ENCODE data around the gene ADRM1.

ADRM1 gene

DNA sequence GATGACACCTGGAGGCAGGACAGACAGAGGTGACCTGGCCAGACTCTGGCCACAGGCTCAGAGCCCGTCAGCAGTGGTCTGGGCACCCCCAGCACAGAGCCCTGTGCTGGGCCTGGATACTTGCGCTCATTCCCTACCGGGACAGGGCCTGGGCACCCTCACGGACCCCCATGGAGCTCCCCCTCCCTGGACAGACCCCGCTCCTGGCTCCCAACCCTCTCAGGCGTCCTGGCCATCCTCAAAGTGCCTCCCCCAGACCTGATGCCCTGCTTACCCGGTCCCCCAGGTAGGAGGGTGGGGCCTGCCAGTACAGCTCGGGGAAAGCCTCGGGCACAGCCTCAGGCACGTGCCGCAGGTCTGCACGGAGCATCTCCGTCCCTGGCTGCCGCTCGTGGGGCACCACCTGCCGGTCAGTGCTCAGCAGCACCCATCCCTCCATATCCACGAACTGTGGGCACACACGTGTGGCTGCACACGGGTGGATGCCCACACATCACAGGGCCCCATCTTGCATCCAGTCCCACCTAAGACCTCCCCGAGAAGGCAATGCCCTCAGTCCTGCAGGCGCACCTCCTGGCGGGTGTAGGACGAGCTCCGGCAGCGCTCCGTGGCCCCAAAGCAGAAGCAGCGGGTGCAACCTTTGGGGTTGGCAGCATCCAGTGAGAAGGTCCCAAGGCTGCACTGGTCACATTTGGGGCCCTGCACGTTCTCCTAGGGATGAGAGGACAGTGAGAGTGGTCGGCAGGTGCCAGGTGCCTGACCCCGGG, 24.3 kb downstream of the ADRM1 start:
- DNase-seq: no peak

DNA sequence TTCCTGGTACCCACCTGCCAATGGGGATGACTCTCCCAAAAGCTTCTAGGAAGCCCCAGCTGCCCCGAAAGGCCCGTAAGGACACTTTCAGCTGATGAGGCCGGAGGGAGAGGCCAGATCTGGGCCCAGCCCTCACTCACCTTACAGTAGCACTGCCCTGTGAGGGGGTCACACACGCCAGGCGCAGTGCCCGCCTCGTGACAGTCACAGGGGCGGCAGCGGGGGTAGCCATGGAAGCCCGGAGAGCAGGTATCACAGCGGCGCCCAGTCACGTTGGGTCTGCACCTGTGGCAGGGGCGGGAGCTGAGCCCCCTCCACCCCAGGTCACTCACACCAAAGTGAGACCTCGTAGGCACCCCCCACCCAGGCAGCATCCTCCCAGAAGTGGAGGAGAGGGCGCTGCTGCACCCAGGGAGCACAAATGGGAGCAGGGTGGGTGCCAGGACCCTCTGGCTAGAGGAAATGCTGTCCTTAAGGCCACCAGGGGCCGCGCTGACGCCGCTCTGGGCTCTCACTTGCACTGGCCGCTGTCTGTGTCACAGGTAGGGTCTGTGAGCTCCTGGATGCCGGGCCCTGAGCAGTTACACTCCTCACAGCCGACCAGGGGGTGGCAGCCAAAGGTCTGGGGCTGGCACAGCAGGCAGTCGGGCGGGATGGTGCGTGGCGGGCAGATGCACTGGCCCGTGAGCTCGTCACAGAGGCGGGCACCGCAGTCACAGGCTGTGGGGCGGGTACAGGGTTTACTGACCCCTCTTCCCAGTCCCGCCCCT, 25.1 kb downstream of the ADRM1 start:
- DNase-seq: no peak

DNA sequence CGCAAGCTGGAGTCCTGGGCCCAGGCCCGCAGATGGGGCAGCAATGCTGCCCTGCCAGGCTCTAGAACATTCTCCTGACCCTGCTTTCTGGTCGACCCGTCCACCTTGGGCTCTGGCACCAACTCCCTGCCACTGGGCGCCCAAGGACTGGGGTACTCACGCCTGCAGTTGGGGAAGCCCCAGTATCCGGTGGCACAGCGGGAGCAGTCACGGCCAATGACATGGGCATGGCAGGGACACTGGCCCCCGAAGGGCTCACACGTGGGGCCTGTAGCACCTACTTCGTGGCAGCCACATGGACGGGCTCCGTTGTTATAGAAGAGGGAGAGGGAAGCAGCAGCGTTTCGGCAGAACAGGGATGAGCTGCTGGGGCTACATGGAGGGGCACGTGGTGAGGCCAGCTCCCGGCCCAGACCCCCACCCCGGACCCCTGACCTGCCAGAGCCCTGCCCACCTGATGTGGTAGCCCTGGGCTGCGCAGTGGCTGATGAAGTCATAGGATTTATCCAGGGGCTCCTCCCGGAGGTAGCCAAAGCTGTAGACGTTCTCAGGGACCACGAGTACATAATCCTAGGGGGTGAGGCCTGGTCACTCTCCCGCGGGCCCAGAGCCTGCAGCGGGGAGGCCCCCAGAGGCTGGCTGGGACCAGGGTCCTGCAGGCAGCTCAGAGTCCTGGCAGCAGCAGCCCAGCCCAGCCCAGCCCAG, 26.0 kb downstream of the ADRM1 start:
- DNase-seq: no peak

DNA sequence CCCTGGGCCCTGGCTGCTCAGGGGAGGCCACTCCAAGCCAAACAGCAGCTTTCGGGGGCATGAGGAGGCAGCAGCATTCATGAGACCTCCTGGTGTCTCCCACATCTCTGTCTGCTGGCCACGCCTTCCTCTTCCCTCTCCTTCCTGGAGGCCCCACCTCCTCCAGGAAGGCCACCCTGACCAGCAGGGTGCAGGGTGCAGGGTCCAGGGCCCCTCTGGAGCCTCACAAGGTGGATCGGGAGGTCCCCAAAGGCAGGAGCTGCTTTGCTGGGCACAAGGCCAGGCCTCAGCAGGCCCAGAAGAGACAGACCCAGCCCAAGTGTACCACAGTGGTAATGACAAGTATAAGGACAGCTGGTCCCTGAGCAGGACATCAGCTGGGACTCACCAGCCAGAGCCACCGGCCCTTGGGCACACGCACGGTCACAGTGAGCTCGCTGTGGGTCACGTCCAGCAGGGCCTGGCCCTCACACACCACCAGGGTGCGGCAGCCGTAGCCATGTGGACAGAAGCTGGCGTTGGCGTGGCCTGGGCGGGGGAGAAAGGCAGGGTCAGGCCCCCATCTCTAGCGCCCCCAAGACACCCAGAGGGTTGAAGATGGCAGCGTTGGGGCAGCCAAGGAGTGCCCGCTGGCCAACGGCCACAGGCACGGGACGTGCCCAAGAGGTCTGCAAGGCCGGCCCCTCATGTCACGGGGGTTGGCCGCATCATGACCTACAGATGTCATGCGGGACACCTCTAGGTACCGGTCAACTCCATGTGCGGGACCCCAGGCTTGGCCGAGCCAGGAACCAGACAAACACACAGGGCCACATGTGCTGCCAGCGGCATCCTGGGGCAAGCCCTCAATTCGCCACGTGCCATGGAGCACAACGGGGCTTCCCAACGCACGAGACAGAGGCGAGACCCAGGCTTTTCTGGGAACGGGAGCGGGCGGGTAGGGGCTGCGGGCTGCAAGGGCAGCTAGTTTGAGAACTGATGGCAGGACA, 26.9 kb downstream of the ADRM1 start:
- DNase-seq: no peak

DNA sequence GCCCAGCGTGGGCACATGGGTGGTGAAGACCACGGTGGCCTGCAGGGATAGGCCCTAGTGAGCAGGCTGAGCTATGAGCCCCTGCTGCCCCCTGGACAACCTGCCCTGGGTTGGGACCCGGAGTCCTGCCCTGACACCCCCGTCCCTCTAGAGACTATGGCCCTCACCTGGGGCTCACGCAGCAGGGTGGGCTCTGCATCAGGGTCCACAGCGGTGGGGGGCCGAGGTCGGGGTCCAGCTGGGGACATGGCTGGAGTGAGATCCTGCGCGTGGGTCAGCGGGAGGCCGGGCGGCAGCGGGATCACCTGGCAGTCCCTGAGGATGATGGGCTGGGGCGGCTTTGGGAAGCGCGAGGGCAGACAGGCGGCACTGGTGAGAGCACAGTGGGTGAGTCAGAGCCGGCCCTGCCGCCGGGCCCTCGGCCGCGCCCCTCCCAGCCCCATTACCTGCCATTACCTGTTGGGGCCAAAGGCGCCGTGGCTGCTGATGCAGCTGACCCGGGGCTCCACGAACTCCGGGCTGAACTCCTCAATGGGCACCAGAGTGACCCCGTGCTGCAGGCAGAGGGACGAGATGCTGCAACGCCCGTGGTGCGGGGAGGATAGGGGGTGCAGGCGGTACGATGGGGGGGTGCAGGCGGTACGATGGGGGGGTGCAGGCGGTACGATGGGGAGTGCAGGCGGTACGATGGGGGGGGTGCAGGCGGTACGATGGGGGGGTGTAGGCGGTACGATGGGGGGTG, 27.9 kb downstream of the ADRM1 start:
- no peak for DNase-seq

DNA sequence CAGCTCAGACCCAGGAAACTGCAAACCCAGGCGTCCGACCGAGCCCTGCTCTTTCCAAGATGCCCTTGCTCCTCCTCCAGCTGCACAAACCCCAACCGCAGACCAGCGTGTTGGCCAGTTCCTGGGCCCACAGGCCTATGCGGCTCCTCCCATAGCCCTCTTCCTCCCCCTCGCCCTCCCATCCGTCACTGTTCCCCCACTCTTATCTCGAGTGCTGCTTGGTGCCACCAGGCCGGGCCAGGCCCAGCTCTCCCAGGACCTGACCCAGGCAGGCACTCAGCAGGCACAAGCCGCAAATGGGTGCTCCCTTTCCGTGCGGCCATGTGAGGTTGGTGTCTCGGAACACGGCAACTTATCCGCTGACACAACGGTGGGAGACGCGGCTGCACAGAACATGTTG, 28.6 kb downstream of the ADRM1 start:
- no peak for DNase-seq

DNA sequence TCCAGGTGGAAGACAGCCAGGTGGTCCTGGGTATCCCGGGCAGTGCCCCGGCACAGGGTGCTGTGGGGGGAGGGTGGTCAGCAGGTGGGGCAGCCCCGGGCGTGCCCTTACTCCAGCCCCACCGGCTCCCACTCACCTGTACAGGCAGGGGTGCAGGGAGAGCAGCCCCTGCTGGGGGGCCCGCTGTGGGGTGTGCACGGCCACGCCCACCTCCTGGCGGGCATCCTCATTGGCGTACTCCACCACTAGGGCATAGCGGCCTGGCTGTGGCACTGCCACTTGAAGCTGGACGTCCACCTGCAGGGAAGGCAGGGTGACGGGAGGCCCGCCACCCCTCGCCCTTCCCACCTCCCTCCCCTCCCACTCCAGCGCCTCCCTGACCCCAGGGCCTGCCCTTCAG, 29.6 kb downstream of the ADRM1 start:
- no peak for DNase-seq

- DNase-seq: no peak
Measured at GRCh38 chr20:62332989-62333819, 30.4 kb downstream of the ADRM1 start.

DNA sequence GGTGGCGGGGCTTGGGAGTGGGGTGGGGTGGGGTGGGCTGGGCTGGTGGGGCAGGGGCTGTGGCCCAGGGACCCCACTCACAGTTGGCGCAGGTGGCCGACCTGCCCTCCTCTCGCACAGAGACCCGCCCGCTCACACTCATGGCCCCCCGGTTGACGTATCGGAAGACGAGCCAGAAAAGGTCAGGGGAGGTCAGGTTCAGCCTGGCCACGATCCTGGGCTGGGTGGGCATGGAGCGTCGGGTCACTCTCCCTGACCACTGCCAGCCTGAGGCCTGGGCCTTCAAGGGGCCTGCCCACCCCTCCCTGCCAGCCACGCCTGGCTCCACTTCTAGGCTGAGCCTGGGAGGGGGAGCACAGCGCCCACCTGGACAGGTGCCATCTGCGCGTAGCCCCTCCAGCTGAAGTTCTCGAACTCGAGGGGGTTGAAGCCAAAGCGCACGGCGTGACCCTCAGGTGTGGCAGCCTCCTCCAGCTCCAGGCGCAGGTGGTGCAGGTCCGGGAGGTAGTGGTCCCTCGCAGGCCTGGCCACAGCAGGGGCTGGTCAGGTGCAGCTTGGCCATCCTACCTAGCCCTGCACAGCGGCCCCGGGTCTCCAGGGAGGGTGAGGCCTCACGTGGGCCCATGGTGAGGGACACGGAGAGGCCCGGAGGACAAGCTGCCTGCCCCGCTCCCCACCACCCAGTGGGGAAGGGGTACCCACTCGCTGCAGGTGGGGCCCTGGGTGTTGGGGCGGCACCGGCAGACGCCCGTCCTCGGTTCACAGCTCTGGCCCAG, 31.2 kb downstream of the ADRM1 start:
- no peak for DNase-seq

- DNase-seq: no peak
Measured at GRCh38 chr20:62334881-62335280, 32.1 kb downstream of the ADRM1 start.

DNA sequence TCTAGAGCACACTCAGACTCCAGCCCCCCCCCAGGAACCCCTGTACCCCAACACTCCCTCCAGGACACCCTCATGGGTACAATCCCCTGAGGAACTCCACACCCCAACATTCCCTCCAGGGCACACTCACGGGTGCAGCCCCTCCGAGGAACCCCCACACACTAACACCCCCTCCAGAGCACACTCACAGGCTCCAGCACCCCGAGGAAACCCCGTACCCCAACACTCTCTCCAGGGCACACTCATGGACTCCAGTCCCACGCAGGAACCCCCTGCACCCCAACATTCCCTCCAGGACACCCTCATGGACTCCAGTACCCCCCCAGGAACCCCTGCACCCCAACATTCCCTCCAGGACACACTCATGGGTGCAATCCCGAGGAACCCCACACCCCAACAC, 32.7 kb downstream of the ADRM1 start:
- no peak for DNase-seq

GRCh38 chr20:62336329-62336728, 33.5 kb downstream of the ADRM1 start:
- DNase-seq: no peak

DNA sequence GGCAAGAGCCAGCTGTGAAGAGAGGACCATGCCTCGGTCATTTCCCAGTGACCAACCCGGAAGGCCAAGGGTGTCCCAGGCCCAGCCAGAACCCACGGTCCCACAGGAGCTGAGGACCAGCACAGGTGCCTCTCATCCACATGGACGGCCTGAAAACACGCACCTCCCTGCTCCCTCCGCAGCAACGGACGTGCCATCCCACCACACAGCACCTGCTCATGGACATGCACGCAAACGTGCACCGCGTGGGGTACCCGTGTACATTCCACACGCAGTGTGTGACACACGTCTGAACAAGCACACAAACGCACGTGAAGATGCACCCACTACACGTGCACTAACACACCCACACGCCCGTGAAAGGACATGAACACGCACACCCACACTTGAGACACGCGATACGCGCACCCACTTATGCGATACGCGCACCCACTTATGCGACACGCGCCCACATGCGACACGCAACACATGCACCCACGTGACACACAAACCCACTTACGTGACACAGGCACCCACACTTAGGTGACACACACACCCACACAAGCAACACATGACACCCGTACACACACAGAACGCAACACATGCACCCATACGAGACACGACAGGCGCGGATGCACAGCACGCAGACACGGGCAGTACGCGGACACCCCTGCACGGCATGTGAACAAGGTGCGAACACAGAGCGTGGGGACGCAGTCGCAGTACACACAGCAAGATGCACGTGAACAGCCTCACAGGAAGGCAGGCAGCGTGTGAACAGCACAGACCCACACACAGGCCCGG, 34.2 kb downstream of the ADRM1 start:
- DNase-seq: no peak

DNA sequence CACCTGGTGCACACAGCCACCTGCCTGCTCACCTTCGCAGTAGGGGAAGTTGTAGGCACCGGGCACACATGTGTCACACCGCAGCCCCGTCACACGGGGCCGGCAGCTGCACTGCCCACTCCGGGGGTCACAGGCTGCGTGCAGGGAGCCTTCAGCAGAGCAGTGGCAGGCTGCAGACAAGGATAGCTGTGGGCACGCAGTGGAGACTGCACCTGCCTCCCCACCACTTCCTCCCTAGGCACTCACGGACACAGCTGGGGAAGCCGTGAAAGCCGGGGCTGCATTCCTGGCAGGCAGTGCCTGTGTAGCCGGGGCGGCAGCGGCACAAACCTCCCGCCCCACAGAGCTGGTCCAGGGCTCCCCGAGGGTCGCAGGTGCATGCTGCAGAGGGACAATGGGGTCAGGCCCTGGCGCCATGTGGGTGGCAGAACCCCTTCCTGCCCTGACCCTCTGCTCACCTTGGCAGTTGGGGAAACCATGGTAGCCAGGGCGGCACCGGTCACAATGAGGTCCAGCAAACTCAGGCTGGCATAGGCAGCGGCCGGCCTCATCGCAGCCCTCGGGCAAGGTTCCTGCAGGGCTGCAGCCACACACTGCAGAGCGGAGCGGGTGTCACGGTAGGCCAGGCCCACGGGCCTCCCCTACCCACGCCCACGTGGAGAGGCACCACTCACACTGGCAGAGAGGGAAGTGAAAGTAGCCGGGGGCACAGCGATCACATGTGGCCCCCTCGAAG, 34.9 kb downstream of the ADRM1 start:
- DNase-seq: no peak

GRCh38 chr20:62338294-62338620, 35.5 kb downstream of the ADRM1 start:
- DNase-seq: no peak

DNA sequence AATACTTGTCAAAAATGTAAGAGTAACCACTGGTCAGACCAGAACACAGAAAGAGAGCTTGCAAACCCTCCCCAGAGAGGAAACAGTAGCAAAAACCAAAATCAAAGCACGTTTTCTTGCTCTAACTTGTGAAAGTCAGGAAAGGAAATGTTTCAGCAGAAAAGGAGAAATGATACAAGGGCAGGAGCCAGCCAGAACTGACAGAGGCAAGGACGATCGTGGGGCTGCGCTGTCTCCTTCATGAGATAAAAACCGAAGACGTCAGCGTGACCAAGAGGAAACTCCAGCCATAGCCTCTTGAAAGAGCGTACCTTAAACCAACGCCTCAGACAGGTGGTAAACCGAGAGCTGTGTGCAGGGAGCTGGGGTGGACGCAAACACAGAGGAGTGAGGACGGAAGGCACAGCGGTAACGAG, 36.9 kb downstream of the ADRM1 start:
- no peak for DNase-seq

GRCh38 chr20:62342910-62343309, 40.1 kb downstream of the ADRM1 start:
- DNase-seq: no peak

- no peak for DNase-seq
Measured at GRCh38 chr20:62344092-62344491, 41.3 kb downstream of the ADRM1 start.

DNA sequence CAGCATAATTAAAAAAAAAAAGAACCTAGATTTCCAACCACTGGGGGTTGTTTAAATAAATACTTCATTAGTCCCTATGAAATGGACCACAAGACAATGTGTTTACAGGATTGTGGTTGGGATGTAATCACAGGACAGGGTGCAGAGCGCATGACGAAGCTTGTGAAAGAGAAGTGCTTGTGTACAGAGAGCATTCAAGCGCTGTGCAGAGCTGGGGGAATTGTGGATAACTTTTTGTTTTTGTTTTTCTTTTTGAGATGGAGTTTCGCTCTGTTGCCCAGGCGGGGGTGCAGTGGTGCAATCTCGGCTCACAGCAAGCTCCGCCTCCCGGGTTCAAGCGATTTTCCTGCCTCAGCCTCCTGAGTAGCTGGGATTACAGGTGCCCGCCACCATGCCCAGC, 42.0 kb downstream of the ADRM1 start:
- DNase-seq: no peak

Measured in fibroblast of upper back skin (primary cell).